ENCODE data around the gene ZBTB7C.

- TF ChIP-seq, protein P1, sequence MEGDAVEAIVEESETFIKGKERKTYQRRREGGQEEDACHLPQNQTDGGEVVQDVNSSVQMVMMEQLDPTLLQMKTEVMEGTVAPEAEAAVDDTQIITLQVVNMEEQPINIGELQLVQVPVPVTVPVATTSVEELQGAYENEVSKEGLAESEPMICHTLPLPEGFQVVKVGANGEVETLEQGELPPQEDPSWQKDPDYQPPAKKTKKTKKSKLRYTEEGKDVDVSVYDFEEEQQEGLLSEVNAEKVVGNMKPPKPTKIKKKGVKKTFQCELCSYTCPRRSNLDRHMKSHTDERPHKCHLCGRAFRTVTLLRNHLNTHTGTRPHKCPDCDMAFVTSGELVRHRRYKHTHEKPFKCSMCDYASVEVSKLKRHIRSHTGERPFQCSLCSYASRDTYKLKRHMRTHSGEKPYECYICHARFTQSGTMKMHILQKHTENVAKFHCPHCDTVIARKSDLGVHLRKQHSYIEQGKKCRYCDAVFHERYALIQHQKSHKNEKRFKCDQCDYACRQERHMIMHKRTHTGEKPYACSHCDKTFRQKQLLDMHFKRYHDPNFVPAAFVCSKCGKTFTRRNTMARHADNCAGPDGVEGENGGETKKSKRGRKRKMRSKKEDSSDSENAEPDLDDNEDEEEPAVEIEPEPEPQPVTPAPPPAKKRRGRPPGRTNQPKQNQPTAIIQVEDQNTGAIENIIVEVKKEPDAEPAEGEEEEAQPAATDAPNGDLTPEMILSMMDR (IDR thresholded peaks at IDR 0.05; ENCODE audit: borderline replicate concordance, extremely low read depth, low read length, poor library complexity, severe bottlenecking), result no peak
- TF ChIP-seq EZH2 (IDR thresholded peaks at IDR 0.05; ENCODE audit: borderline replicate concordance, low read depth, low read length, severe bottlenecking), result no peak
Observed at GRCh38 chr18:48359626-48360025, 49.6 kb downstream of the ZBTB7C start.
